CD14-positive monocyte (primary cell): Measurements from ENCODE around the gene C4BPA. TPM values are rescaled to one million over a fixed set of nuclear protein-coding genes. Genes with fewer than 3 reads are reported as not detected.

Experiments
- DNase-seq, 3 donors: peaks; one replicate each; pipeline ENCODE4 v3.0.0-alpha.2; 2011 to 2022
- H2AFZ ChIP-seq: 2 replicates; pipeline ENCODE4 v1.6.0; 2012; ENCODE audit warnings: mild to moderate bottlenecking, low read depth, low read length, inconsistent platforms; ENCODE audit not compliant: insufficient read depth, poor library complexity, severe bottlenecking
- H3K27ac ChIP-seq, 2 donors: 1 replicate in 1 of 2; 2 replicates in 1 of 2; pipeline ENCODE4 v1.5.1; 2012 to 2013; ENCODE audit warnings: low read length in 2 of 2, control low read depth in 1 of 2, inconsistent platforms in 1 of 2, low read depth in 1 of 2, mild to moderate bottlenecking in 1 of 2
- H3K27me3 ChIP-seq, 2 donors: one replicate each; pipeline versions ENCODE4 v1.6.0 to v1.6.1; 2011 to 2013; ENCODE audit warnings: low read length in 2 of 2; ENCODE audit not compliant: control insufficient read depth in 2 of 2, insufficient read depth in 2 of 2
- H3K36me3 ChIP-seq, 2 donors: replicated peaks in 1 of 2; 1 replicate in 1 of 2; 2 replicates in 1 of 2; pipeline versions ENCODE4 v1.5.1 to v1.6.1; 2012 to 2013; ENCODE audit warnings: low read length in 2 of 2, control low read depth in 1 of 2, inconsistent platforms in 1 of 2, mild to moderate bottlenecking in 1 of 2; ENCODE audit not compliant: insufficient read depth in 2 of 2, control insufficient read depth in 1 of 2
- H3K4me1 ChIP-seq, 2 donors: 1 replicate in 1 of 2; 2 replicates in 1 of 2; pipeline versions ENCODE4 v1.5.1 to v1.6.1; 2012 to 2013; ENCODE audit warnings: low read length in 2 of 2, control low read depth in 1 of 2, inconsistent platforms in 1 of 2, mild to moderate bottlenecking in 1 of 2, moderate library complexity in 1 of 2; ENCODE audit not compliant: insufficient read depth in 2 of 2, control insufficient read depth in 1 of 2
- H3K4me2 ChIP-seq: replicated peaks from 2 replicates; pipeline ENCODE3; 2012; ENCODE audit warnings: low read length, moderate library complexity, mild to moderate bottlenecking; ENCODE audit not compliant: poor library complexity, severe bottlenecking; ENCODE audit errors: extremely low read depth
- H3K4me3 ChIP-seq, 3 experiments: fragments of 200-600 bp in 1 of 3; sonication (generic) in 1 of 3; replicated peaks in 1 of 3; 1 replicate in 2 of 3; 2 replicates in 1 of 3; pipeline ENCODE4 v1.5.1; 2011 to 2013; ENCODE audit warnings: low read length in 3 of 3, mild to moderate bottlenecking in 3 of 3, control low read depth in 2 of 3, low read depth in 2 of 3, inconsistent platforms in 1 of 3, moderate library complexity in 1 of 3
- H3K79me2 ChIP-seq: 2 replicates; pipeline ENCODE4 v1.6.0; 2012; ENCODE audit warnings: mild to moderate bottlenecking, control low read depth, inconsistent platforms, low read length, moderate library complexity; ENCODE audit not compliant: insufficient read depth
- H3K9ac ChIP-seq: 2 replicates; pipeline ENCODE4 v1.6.0; 2017; ENCODE audit warnings: low read length, mild to moderate bottlenecking; ENCODE audit not compliant: insufficient read depth, poor library complexity, severe bottlenecking
- H3K9me3 ChIP-seq, 2 donors: replicated peaks in 1 of 2; 1 replicate in 1 of 2; 2 replicates in 1 of 2; pipeline versions ENCODE4 v1.5.1 to v1.6.1; 2012 to 2013; ENCODE audit warnings: low read length in 2 of 2, control low read depth in 1 of 2; ENCODE audit not compliant: control insufficient read depth in 1 of 2, insufficient read depth in 1 of 2
- H4K20me1 ChIP-seq: 2 replicates; pipeline ENCODE4 v1.6.0; 2012; ENCODE audit warnings: mild to moderate bottlenecking, low read length, control low read depth, moderate library complexity; ENCODE audit not compliant: insufficient read depth
- H3K27ac Mint-ChIP-seq, 7 donors: one replicate each; pipeline ENCODE4 v1.8.0; 2020; ENCODE audit warnings: mild to moderate bottlenecking in 7 of 7, mixed read lengths in 7 of 7, moderate library complexity in 6 of 7, inconsistent platforms in 2 of 7
- H3K27me3 Mint-ChIP-seq, 3 donors: one replicate each; pipeline ENCODE4 v1.8.0; 2021 to 2022; ENCODE audit warnings: low read depth in 3 of 3, mild to moderate bottlenecking in 3 of 3, mixed read lengths in 3 of 3, moderate library complexity in 3 of 3, inconsistent platforms in 1 of 3
- H3K36me3 Mint-ChIP-seq, 2 donors: one replicate each; pipeline ENCODE4 v1.8.0; 2020; ENCODE audit warnings: mixed read lengths in 2 of 2, inconsistent platforms in 1 of 2, mild to moderate bottlenecking in 1 of 2
- H3K4me1 Mint-ChIP-seq: one replicate; pipeline ENCODE4 v1.8.0; 2020; ENCODE audit warnings: mild to moderate bottlenecking, mixed read lengths
- H3K4me3 Mint-ChIP-seq, 2 donors: one replicate each; pipeline ENCODE4 v1.8.0; 2020; ENCODE audit warnings: mild to moderate bottlenecking in 2 of 2, mixed read lengths in 2 of 2, moderate library complexity in 1 of 2
- H3K9me3 Mint-ChIP-seq, 7 donors: one replicate each; pipeline ENCODE4 v1.8.0; 2020 to 2022; ENCODE audit warnings: mixed read lengths in 7 of 7, mild to moderate bottlenecking in 6 of 7, moderate library complexity in 6 of 7, inconsistent platforms in 2 of 7
- WGBS: methylation state at CpG from one replicate; pipeline ENCODE4 v1.1.5; 2013; ENCODE audit warnings: missing lambda C conversion rate; ENCODE audit not compliant: insufficient coverage; 5-methylcytosine and 5-hydroxymethylcytosine counted together
- intact Hi-C, 2 donors: fragments of 100-400 bp; cut with micrococcal nuclease; formaldehyde crosslinking; loops; one replicate each; pipeline versions ENCODE4 v1.15.0 to v1.15.1; 2023
- polyA plus RNA-seq, 3 donors: library from polyadenylated mRNA; depleted of rRNA in 1 of 3; unstranded in 2 of 3; stranded (reverse) in 1 of 3; fragments of 300-500 nt in 2 of 3; fragments of >200 nt in 1 of 3; fragmentation: Illumina TruSeq in 2 of 3; gene quantifications; 1 replicate in 2 of 3; 2 replicates in 1 of 3; pipeline ENCODE4 v1.2.3, GENCODE V29; 2012 to 2021
- TF ChIP-seq, protein P1 (sequence below): fragments of 200-600 bp; IDR thresholded peaks from one replicate; pipeline ENCODE4 v1.8.0; 2022; ENCODE audit warnings: antibody characterized with exemption, mild to moderate bottlenecking

Gene C4BPA
- polyA plus RNA-seq, 3 donors, result 0.09 to 0.25 (median 0.13) TPM

- H3K36me3 ChIP-seq, result no peaks in the 10 kb centered on the region
- peaks cover 0 to 3% (median 0%) of the 10 kb centered on the region in 3 donors for H3K27me3 Mint-ChIP-seq
- no peaks in the 10 kb centered on the region for H4K20me1 ChIP-seq
- H3K9me3 ChIP-seq, result peaks cover 12 to 14% of the 10 kb centered on the region in 2 donors
- no peaks in the 10 kb centered on the region for H3K79me2 ChIP-seq
- no CpG with 5 or more reads among the region's 3 CpGs for WGBS
- peaks cover 33% of the 10 kb centered on the region for H3K4me1 Mint-ChIP-seq
- TF ChIP-seq, protein P1, sequence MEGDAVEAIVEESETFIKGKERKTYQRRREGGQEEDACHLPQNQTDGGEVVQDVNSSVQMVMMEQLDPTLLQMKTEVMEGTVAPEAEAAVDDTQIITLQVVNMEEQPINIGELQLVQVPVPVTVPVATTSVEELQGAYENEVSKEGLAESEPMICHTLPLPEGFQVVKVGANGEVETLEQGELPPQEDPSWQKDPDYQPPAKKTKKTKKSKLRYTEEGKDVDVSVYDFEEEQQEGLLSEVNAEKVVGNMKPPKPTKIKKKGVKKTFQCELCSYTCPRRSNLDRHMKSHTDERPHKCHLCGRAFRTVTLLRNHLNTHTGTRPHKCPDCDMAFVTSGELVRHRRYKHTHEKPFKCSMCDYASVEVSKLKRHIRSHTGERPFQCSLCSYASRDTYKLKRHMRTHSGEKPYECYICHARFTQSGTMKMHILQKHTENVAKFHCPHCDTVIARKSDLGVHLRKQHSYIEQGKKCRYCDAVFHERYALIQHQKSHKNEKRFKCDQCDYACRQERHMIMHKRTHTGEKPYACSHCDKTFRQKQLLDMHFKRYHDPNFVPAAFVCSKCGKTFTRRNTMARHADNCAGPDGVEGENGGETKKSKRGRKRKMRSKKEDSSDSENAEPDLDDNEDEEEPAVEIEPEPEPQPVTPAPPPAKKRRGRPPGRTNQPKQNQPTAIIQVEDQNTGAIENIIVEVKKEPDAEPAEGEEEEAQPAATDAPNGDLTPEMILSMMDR, result no peak
- H3K4me3 Mint-ChIP-seq, result peak overlapping the region in 1 of 2 donors; percentile 75
- H2AFZ ChIP-seq, result no peak overlapping the region
- no peaks in the 10 kb centered on the region for H3K27me3 ChIP-seq
- H3K9ac ChIP-seq, result no peak overlapping the region
- peaks cover 2% of the 10 kb centered on the region in 2 donors for H3K36me3 Mint-ChIP-seq
- peak overlapping the region in 1 of 3 experiments; percentile 37 for H3K4me3 ChIP-seq
- intact Hi-C loops, result no loop called here
- peak overlapping the region; percentile 37 for H3K4me2 ChIP-seq
- peak in 2 of 3 donors; percentile 73 to 76 for DNase-seq
- H3K27ac Mint-ChIP-seq, result peak overlapping the region in 4 of 7 donors; percentile 52 to 83 (median 76)
- H3K4me1 ChIP-seq, result peaks cover 24 to 36% of the 10 kb centered on the region in 2 donors
- H3K27ac ChIP-seq, result peak overlapping the region in 1 of 2 donors; percentile 61
- H3K9me3 Mint-ChIP-seq, result peaks cover 8 to 23% (median 12%) of the 10 kb centered on the region in 7 donors
These were observed 51.0 kb downstream of the C4BPA start for GRCh38 chr1:207155028-207155427.

DNA sequence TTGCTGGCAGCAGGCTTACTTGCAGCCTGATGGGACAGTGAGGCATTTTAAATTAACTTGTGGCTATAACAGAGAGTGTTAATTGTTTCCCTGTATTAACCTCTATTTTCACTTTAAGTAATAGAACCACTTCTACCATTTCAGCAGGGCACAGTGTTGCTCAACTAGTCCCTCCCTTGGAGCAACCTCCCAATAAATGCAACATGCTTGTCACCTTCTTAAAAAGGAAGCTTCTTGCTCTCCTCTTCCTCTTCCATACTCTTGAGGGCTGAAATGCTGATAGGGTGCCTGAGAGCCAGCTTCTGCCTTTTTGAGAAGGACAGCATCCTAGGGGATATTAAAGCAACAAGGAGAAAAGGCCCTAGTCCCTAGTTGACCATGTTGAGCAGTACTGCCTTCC lies 52.1 kb downstream of the C4BPA start:
- Histone ChIP-seq H4K20me1 (no peaks in the 10 kb centered on the region), H3K27ac (peak overlapping the region in 1 of 2 donors; percentile 61), H3K79me2 (no peaks in the 10 kb centered on the region), H3K9me3 (peaks cover 12 to 14% of the 10 kb centered on the region in 2 donors), H3K4me1 (peaks cover 24 to 36% of the 10 kb centered on the region in 2 donors), H3K36me3 (no peaks in the 10 kb centered on the region), H3K9ac (no peak overlapping the region), H3K27me3 (no peaks in the 10 kb centered on the region), H3K4me3 (peak overlapping the region in 1 of 3 experiments; percentile 56), H3K4me2 (peak overlapping the region; percentile 63), H2AFZ (no peak overlapping the region)
- H3K27ac Mint-ChIP-seq, result peak overlapping the region; percentile 12 to 79 (median 54)
- intact Hi-C loops, result no loop called here
- peak; percentile 47 to 73 (median 70) for DNase-seq
- TF ChIP-seq, protein P1, result no peak
- peaks cover 8 to 19% (median 11%) of the 10 kb centered on the region in 7 donors for H3K9me3 Mint-ChIP-seq
- H3K4me1 Mint-ChIP-seq, result peaks cover 38% of the 10 kb centered on the region
- no peak overlapping the region for H3K4me3 Mint-ChIP-seq
- H3K36me3 Mint-ChIP-seq, result peaks cover 2% of the 10 kb centered on the region in 2 donors
- H3K27me3 Mint-ChIP-seq, result peaks cover 0 to 2% (median 0%) of the 10 kb centered on the region in 3 donors
